Subcutaneous abdominal adipose tissue (tissue), 5 donors: Measurements from ENCODE around the gene FADS6.
A peak's percentile ranks its signal among the peaks of the same experiment; 100 is the strongest.

Experiments
- H3K27ac ChIP-seq: one replicate; pipeline ENCODE4 v1.7.0; 2013; ENCODE audit warnings: low read depth, mild to moderate bottlenecking, inconsistent platforms, low read length, moderate library complexity
- H3K27me3 ChIP-seq, 5 donors: one replicate each; pipeline ENCODE4 v1.7.0; 2013; ENCODE audit warnings: low read length in 5 of 5, inconsistent platforms in 1 of 5; ENCODE audit not compliant: control insufficient read depth in 5 of 5, insufficient read depth in 4 of 5
- H3K36me3 ChIP-seq, 5 donors: one replicate each; pipeline ENCODE4 v1.7.0; 2013; ENCODE audit warnings: low read length in 5 of 5; ENCODE audit not compliant: control insufficient read depth in 5 of 5, insufficient read depth in 5 of 5
- H3K4me1 ChIP-seq, 5 donors: one replicate each; pipeline ENCODE4 v1.7.0; 2013; ENCODE audit warnings: low read length in 5 of 5, mild to moderate bottlenecking in 3 of 5, moderate library complexity in 1 of 5; ENCODE audit not compliant: control insufficient read depth in 5 of 5, insufficient read depth in 5 of 5
- H3K4me3 ChIP-seq, 5 donors: one replicate each; pipeline ENCODE4 v1.7.0; 2013; ENCODE audit warnings: low read length in 5 of 5, low read depth in 1 of 5
- H3K9ac ChIP-seq, 5 donors: one replicate each; pipeline ENCODE4 v1.7.0; 2013; ENCODE audit warnings: low read length in 5 of 5, mild to moderate bottlenecking in 4 of 5, moderate library complexity in 3 of 5
- H3K9me3 ChIP-seq, 5 donors: one replicate each; pipeline ENCODE4 v1.7.0; 2013; ENCODE audit warnings: low read length in 5 of 5; ENCODE audit not compliant: control insufficient read depth in 5 of 5
- donor health status: healthy.
- donor health status: healthy.
- donor health status: healthy.
- donor health status: healthy.
- donor health status: healthy.

The FADS6 gene

DNA sequence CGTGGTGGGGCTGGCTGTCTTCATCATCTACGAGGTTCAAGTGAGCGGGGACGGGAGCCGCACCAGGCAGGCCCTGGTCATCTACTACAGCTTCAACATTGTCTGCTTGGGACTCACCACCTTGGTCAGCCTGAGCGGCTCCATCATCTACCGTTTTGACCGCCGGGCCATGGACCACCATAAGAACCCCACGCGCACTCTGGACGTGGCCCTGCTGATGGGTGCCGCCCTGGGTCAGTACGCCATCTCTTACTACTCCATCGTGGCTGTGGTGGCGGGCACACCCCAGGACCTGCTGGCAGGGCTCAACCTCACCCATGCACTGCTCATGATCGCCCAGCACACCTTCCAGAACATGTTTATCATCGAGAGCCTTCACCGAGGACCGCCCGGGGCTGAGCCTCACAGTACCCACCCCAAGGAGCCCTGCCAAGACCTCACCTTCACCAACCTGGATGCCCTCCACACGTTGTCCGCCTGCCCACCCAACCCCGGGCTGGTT is 37.2 kb upstream of the FADS6 start:
- Histone ChIP-seq H3K4me1 (peaks cover 0 to 2% (median under 1%) of the 10 kb centered on the region in 5 donors), H3K9me3 (no peaks in the 10 kb centered on the region), H3K27me3 (peaks cover 14 to 55% (median 38%) of the 10 kb centered on the region in 5 donors), H3K9ac (no peak overlapping the region), H3K27ac (no peak overlapping the region), H3K4me3 (no peak overlapping the region), H3K36me3 (no peaks in the 10 kb centered on the region)

DNA sequence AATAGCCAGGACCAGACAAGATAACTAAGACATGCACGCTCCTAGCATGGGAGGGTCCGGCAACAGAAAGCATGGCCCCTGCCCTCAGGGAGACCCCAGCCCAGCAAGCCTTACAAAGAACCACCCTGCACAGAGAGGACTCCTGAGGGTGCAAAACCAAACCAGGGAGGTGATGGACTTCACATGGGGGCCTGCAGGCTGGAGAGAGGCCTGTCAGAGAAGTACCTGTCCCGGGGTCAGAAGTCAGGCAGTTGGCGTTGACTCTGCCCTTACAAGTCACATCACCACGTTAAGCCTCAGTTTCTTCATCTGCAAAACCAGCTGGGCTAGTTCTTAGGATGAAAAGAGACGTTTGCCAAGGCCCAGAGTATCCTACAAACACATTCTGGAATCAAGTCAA is 35.4 kb upstream of the FADS6 start:
- Histone ChIP-seq H3K4me1 (peaks cover 2 to 12% (median 11%) of the 10 kb centered on the region in 5 donors), H3K36me3 (no peaks in the 10 kb centered on the region), H3K27ac (no peak overlapping the region), H3K9me3 (no peaks in the 10 kb centered on the region), H3K9ac (no peak overlapping the region), H3K27me3 (peaks cover 15 to 60% (median 48%) of the 10 kb centered on the region in 5 donors), H3K4me3 (no peak overlapping the region)

DNA sequence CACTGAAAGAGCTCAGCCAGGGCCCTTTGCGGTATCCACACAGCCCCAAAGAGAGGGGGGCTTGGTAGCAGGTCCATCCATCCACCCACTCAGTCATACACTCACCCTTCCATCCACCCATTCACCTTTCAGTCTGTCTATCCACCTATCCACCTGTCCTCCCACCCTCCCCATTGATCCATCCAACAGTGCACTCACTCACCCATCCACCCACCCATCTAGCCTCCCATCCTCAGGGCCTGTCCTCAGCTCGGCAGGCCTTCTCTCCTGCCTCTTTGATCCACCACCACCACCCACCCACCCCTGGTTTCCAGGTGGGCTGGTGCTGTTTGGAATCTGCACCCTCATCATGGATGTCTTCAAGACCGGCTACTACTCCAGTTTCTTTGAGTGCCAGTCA is 31.8 kb upstream of the FADS6 start:
- Histone ChIP-seq H3K4me3 (no peak overlapping the region), H3K36me3 (no peaks in the 10 kb centered on the region), H3K9me3 (no peaks in the 10 kb centered on the region), H3K27ac (no peak overlapping the region), H3K4me1 (peaks cover 2 to 24% (median 20%) of the 10 kb centered on the region in 5 donors), H3K9ac (no peak overlapping the region), H3K27me3 (peaks cover 34 to 62% (median 58%) of the 10 kb centered on the region in 5 donors)

DNA sequence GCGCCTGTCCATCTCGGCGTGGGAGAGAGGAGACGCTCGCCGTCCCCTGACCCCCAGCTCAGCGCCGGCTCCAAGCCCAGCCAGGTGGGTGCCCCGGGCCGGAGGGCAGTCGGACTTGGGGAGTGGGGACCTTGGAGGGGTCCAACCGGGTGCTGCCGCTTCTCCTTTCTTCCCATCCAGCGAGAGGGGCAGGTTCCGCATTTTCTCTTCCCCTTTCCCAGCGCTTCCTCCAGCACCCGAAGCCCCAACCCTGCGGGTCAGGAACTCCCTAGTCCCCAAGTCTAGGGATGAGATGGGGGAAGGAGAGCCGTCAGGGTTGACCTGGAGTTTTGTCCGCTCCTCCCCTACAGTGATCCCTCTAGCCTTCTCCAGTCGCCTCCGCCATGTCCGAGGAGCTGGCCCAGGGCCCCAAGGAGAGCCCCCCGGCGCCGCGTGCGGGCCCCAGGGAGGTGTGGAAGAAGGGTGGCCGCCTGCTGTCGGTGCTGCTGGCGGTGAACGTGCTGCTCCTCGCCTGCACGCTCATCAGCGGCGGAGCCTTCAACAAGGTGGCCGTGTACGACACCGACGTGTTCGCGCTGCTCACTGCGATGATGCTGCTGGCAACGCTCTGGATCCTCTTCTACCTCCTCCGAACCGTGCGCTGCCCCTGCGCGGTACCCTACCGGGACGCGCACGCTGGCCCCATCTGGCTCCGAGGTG is 31.0 kb upstream of the FADS6 start, which contains the start of gene OTOP2:
TSS of gene OTOP2 (plus strand) at position 24 of the 699 bp plus-strand sequence. CDS start at position 384, 360 bp downstream.
- H3K4me1 ChIP-seq = peaks cover 2 to 32% (median 20%) of the 10 kb centered on the region in 5 donors
- H3K36me3 ChIP-seq = no peaks in the 10 kb centered on the region
- peak within 1 kb of the TSS in 2 of 5 donors; percentile 29 to 44 for H3K4me3 ChIP-seq
- peaks cover 42 to 71% (median 63%) of the 10 kb centered on the region in 5 donors for H3K27me3 ChIP-seq
- H3K9me3 ChIP-seq = no peaks in the 10 kb centered on the region
- no peak within 1 kb of the TSS for H3K27ac ChIP-seq
- no peak within 1 kb of the TSS for H3K9ac ChIP-seq

DNA sequence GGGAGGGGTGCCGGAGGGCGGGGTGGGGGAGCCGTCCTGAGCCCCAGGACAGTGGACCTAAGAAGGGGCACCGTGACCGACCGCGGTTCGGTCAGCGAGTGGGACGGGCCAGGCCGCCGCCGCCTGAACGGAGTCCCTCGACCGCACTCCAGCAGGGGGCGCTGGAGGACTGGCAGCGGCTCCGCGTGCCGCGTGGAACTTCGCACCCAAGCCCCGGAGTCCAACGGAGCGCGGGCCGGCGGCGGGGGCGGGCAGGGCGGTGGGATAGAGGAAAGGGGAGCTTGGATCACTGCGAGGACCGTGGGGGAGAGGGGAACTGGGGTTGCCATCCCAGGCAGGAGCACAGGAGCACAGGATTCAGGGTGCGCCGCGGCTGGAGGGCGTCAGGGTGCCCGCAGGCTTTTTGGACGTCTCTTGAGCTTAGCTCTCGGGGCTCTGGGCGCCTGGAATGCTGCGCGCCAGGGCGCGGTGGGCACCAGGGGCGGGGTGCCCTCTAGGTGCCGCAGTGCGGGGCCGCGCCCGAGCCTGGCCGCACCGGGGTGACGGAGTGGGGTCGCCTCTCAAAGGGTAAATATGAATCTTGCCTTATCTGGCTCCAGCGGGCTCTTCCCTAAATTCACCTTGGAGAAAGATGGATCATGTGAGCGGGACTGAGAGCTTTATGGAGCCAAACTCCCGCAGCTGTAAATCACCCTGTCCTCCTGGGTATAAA is 30.3 kb upstream of the FADS6 start:
- H3K9me3 ChIP-seq = no peaks in the 10 kb centered on the region
- no peak overlapping the region for H3K9ac ChIP-seq
- H3K4me3 ChIP-seq = peak overlapping the region in 1 of 5 donors; percentile 44
- H3K27ac ChIP-seq = no peak overlapping the region
- H3K27me3 ChIP-seq = peaks cover 44 to 77% (median 63%) of the 10 kb centered on the region in 5 donors
- peaks cover 2 to 32% (median 20%) of the 10 kb centered on the region in 5 donors for H3K4me1 ChIP-seq
- H3K36me3 ChIP-seq = no peaks in the 10 kb centered on the region

DNA sequence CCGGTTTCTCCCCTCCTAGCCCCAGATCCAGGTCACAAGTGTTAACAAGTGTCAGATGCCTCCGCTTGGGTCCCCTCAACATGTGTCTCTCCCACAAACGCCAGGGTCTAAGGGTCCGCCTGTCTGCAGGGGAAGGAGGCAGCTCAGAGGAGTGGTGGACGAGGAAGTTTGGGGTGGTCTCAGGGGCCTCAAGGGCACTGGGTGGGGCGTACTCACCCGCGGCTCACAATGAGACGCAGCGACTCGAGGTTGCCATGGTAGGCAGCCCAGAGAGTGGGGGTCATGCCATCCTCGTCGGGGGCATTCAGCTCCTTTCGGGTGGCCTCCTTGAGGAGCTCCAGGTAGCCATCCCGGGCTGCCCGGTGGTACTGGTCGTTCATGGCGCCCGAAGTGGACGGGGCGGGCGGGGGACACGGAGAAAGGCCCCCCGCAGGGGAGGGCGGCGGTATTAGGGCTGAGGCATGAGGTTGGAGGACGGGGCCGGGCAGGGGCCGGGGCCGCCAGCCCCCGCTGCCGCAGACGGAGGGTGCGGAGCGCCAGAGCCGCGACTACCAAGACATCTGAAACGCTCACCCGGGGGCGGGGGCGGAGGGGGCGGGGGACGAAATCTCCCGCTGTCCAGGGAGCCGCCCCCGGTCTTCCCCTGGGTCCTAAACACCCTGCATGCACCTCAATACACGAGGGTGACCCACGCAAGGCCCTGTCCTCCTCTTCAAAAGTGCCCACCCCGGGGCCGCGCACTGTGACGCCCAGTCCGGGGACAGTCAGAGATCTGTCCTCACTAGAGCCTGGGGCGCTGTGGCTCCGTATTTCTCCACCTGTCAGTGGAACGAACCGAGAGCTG is 29.5 kb upstream of the FADS6 start, which contains the start of gene USH1G:
TSS of gene USH1G (minus strand) at position 562 of the 844 bp plus-strand sequence. CDS start at position 380, 182 bp downstream.
- H3K4me1 ChIP-seq = peaks cover 2 to 32% (median 20%) of the 10 kb centered on the region in 5 donors
- H3K9ac ChIP-seq = no peak within 1 kb of the TSS
- peaks cover 44 to 81% (median 66%) of the 10 kb centered on the region in 5 donors for H3K27me3 ChIP-seq
- no peaks in the 10 kb centered on the region for H3K9me3 ChIP-seq
- peak within 1 kb of the TSS in 1 of 5 donors; percentile 44 for H3K4me3 ChIP-seq
- no peak within 1 kb of the TSS for H3K27ac ChIP-seq
- no peaks in the 10 kb centered on the region for H3K36me3 ChIP-seq

DNA sequence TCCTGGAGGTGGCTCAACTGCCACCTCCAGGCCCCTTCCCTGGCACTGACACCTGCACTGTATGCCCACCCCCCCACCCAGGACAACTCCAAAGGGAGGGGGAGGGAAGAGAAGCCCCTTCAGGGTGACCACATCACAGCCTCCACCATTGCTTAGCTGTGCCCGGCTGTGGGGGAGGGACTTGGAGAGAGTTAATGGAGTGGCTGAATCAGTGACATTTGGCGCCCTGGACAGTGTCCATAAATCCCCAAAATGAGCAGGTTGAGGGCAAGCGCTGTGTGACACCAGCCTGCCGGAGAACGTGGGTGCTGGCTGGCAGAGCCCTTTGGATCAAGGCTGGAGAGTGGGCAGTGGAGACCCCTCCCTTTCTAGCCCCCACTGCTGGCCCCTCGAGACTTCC is 28.7 kb upstream of the FADS6 start:
- Histone ChIP-seq H3K4me1 (peaks cover 1 to 38% (median 23%) of the 10 kb centered on the region in 5 donors), H3K27me3 (peaks cover 44 to 85% (median 66%) of the 10 kb centered on the region in 5 donors)

DNA sequence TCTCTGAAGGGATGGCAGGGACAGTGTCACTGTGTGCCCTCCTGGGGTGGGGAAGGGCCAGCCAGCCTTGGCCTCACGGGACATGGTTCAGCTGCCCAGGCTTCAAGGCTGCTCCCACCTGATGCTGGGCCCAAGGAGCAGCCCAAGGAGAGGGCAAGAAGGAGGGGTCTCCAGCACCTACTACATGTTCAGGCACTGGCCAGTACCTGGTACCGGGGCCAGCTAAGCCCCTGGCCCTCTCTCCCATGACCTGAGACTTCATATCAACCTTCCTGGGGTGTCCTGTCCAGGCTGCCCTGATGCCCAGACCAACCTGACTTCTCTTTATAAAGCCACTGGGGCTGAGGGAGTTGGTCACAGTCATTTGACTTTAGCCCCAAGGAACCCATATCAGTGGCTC is 28.3 kb upstream of the FADS6 start:
- Histone ChIP-seq H3K4me3 (no peak overlapping the region), H3K27me3 (peaks cover 44 to 85% (median 70%) of the 10 kb centered on the region in 5 donors), H3K36me3 (no peaks in the 10 kb centered on the region), H3K9me3 (peaks cover 0 to under 1% (median 0%) of the 10 kb centered on the region in 5 donors), H3K27ac (no peak overlapping the region), H3K9ac (no peak overlapping the region), H3K4me1 (peaks cover 2 to 40% (median 23%) of the 10 kb centered on the region in 5 donors)

More for the DNA sequence above, 28.7 kb upstream of the FADS6 start:
- H3K36me3 ChIP-seq = no peaks in the 10 kb centered on the region
- H3K4me3 ChIP-seq = no peak overlapping the region
- no peak overlapping the region for H3K9ac ChIP-seq
- no peak overlapping the region for H3K27ac ChIP-seq
- H3K9me3 ChIP-seq = no peaks in the 10 kb centered on the region

DNA sequence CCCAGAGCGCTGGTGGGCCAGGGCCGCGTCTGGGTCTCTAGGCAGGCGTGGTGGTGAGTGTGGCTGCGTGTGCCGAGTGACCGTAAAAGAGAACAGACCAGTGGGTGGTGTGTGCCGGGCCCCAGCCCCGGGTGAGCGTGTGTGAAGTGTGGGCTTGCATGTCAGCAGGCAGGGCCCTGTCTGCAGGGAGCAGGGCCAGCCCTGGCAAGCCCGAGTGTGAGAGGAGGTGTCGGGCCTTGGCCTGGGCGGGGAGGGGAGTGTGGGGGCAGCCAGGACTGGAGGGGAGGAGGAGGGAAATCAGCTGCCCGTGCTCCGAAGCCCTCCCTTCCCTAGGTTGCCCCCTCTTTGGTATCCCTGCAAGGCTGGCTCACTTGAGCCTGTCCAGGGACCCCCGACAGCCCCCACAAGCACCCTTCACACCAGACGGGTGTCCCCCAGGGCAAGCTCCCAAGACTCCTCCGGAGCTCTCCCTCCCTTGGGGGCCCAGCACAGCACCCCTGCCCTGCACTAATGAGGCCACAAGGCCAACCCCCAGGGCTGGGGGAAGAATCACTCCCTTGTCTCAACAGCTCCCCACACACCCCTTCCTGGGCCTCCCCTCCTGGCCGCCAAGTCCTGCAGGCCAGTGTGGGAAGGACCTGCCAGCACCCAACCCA is 27.7 kb upstream of the FADS6 start:
- Histone ChIP-seq H3K9me3 (peaks cover 0 to 2% (median 0%) of the 10 kb centered on the region in 5 donors), H3K27me3 (peaks cover 44 to 88% (median 73%) of the 10 kb centered on the region in 5 donors), H3K27ac (no peak overlapping the region), H3K4me1 (peaks cover 3 to 40% (median 23%) of the 10 kb centered on the region in 5 donors), H3K9ac (no peak overlapping the region), H3K4me3 (no peak overlapping the region), H3K36me3 (no peaks in the 10 kb centered on the region)
